Cardiac fibroblast (primary cell): Measurements from ENCODE around the gene ABCC9.

Source experiments
- DNase-seq, 2 donors: peaks; one replicate each; pipeline versions ENCODE4 v3.0.0 to v3.0.0-alpha.2; 2010; ENCODE audit warnings: low read depth in 2 of 2
- H3K4me3 ChIP-seq, 2 donors: replicated peaks in 1 of 2; 1 replicate in 1 of 2; 2 replicates in 1 of 2; pipeline ENCODE4 v1.5.1; 2011; ENCODE audit warnings: low read depth in 2 of 2, low read length in 2 of 2, mild to moderate bottlenecking in 2 of 2, moderate library complexity in 1 of 2
- CTCF ChIP-seq: IDR thresholded peaks from one replicate; pipeline ENCODE4 v1.5.1; 2011; ENCODE audit warnings: low read depth, mild to moderate bottlenecking, low read length, inconsistent platforms

Gene ABCC9

GRCh38 chr12:21940549-21941505 is at the start of gene ABCC9:
Gene ABCC9, minus strand, starts transcription at chr12:21941426. Its CDS starts 4,752 bp downstream, at chr12:21936674.
- peak; percentile 25 to 58 for DNase-seq
- peak within 1 kb of the TSS; percentile 42 to 54 for H3K4me3 ChIP-seq

GRCh38 chr12:21989819-21990412 is 48.7 kb upstream of the ABCC9 start:
- DNase-seq, result peak; percentile 65 to 78
- peak; percentile 59 for TF ChIP-seq CTCF
- no peak overlapping the region for H3K4me3 ChIP-seq

More at GRCh38 chr12:21940549-21941505, at the start of gene ABCC9:
- no peak for TF ChIP-seq CTCF

GRCh38 chr12:21988619-21989018 is 47.4 kb upstream of the ABCC9 start:
- H3K4me3 ChIP-seq, result no peak overlapping the region
- no peak for TF ChIP-seq CTCF
- no peak for DNase-seq

GRCh38 chr12:21987755-21988154 is 46.5 kb upstream of the ABCC9 start:
- DNase-seq, result no peak
- TF ChIP-seq CTCF, result no peak
- H3K4me3 ChIP-seq, result no peak overlapping the region

GRCh38 chr12:21985155-21985554 is 43.9 kb upstream of the ABCC9 start:
- DNase-seq, result peak in 1 of 2 donors; percentile 21
- TF ChIP-seq CTCF, result no peak
- H3K4me3 ChIP-seq, result no peak overlapping the region

- H3K4me3 ChIP-seq, result no peak overlapping the region
- no peak for TF ChIP-seq CTCF
- DNase-seq, result no peak
These were observed 43.1 kb upstream of the ABCC9 start for GRCh38 chr12:21984375-21984774.
